Tibial artery (tissue), 4 donors: ENCODE data around the gene IRX5.

Experiments
- DNase-seq, 2 donors: peaks; one replicate each; pipeline ENCODE4 v3.0.0-alpha.2; 2019
- H3K27ac ChIP-seq, 2 donors: fragments of 200-600 bp; sonication (generic) in 1 of 2; 1 replicate in 1 of 2; 2 replicates in 1 of 2; pipeline ENCODE4 v1.5.1; 2018 to 2019; ENCODE audit warnings: mild to moderate bottlenecking in 1 of 2
- H3K27me3 ChIP-seq, 2 donors: fragments of 200-600 bp; sonication (generic) in 1 of 2; one replicate each; pipeline versions ENCODE4 v1.5.1 to v1.6.0; 2016 to 2019
- H3K36me3 ChIP-seq, 3 donors: fragments of 200-600 bp; sonication (generic) in 2 of 3; one replicate each; pipeline ENCODE4 v1.5.1; 2016 to 2019; ENCODE audit warnings: mild to moderate bottlenecking in 2 of 3
- H3K4me1 ChIP-seq, 4 donors: fragments of 200-600 bp; sonication (generic) in 2 of 4; 1 replicate in 3 of 4; 2 replicates in 1 of 4; pipeline ENCODE4 v1.5.1; 2016 to 2019
- H3K4me3 ChIP-seq, 2 donors: fragments of 200-600 bp; sonication (generic) in 1 of 2; 1 replicate in 1 of 2; 2 replicates in 1 of 2; pipeline ENCODE4 v1.5.1; 2018 to 2019; ENCODE audit warnings: mild to moderate bottlenecking in 2 of 2
- H3K9me3 ChIP-seq, 3 donors: fragments of 200-600 bp; sonication (generic) in 1 of 3; one replicate each; pipeline ENCODE4 v1.5.1; 2016 to 2019
- intact Hi-C: fragments of 100-400 bp; cut with DNase I; formaldehyde crosslinking; loops from one replicate; pipeline ENCODE4 v1.15.0; 2023; ENCODE audit warnings: low total_unique reads
- TF ChIP-seq, protein P1 (sequence below), 2 experiments: fragments of 200-600 bp in 1 of 2; fragments of 450-650 bp in 1 of 2; IDR thresholded peaks; one replicate each; pipeline ENCODE4 v1.5.1; 2017 to 2019; ENCODE audit warnings: antibody characterized with exemption in 2 of 2, mild to moderate bottlenecking in 1 of 2, moderate library complexity in 1 of 2

Gene IRX5

GRCh38 chr16:54976651-54977200 is 46.1 kb downstream of the IRX5 start:
- H3K36me3 ChIP-seq, result no peaks in the 10 kb centered on the region
- H3K27me3 ChIP-seq, result no peaks in the 10 kb centered on the region
- H3K4me1 ChIP-seq, result no peaks in the 10 kb centered on the region
- intact Hi-C loops, result no loop called here
- H3K4me3 ChIP-seq, result no peak overlapping the region
- TF ChIP-seq, protein P1, sequence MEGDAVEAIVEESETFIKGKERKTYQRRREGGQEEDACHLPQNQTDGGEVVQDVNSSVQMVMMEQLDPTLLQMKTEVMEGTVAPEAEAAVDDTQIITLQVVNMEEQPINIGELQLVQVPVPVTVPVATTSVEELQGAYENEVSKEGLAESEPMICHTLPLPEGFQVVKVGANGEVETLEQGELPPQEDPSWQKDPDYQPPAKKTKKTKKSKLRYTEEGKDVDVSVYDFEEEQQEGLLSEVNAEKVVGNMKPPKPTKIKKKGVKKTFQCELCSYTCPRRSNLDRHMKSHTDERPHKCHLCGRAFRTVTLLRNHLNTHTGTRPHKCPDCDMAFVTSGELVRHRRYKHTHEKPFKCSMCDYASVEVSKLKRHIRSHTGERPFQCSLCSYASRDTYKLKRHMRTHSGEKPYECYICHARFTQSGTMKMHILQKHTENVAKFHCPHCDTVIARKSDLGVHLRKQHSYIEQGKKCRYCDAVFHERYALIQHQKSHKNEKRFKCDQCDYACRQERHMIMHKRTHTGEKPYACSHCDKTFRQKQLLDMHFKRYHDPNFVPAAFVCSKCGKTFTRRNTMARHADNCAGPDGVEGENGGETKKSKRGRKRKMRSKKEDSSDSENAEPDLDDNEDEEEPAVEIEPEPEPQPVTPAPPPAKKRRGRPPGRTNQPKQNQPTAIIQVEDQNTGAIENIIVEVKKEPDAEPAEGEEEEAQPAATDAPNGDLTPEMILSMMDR (IDR thresholded peaks at IDR 0.05), result no peak
- H3K27ac ChIP-seq, result no peak overlapping the region
- no peak for DNase-seq
- H3K9me3 ChIP-seq, result no peaks in the 10 kb centered on the region

GRCh38 chr16:54977211-54977610 is 46.5 kb downstream of the IRX5 start:
- no peaks in the 10 kb centered on the region for H3K27me3 ChIP-seq
- intact Hi-C loops, result no loop called here
- H3K27ac ChIP-seq, result no peak overlapping the region
- no peaks in the 10 kb centered on the region for H3K9me3 ChIP-seq
- DNase-seq, result no peak
- no peaks in the 10 kb centered on the region for H3K36me3 ChIP-seq
- H3K4me3 ChIP-seq, result no peak overlapping the region
- no peaks in the 10 kb centered on the region for H3K4me1 ChIP-seq
- TF ChIP-seq, protein P1 (IDR thresholded peaks at IDR 0.05), result no peak

DNA sequence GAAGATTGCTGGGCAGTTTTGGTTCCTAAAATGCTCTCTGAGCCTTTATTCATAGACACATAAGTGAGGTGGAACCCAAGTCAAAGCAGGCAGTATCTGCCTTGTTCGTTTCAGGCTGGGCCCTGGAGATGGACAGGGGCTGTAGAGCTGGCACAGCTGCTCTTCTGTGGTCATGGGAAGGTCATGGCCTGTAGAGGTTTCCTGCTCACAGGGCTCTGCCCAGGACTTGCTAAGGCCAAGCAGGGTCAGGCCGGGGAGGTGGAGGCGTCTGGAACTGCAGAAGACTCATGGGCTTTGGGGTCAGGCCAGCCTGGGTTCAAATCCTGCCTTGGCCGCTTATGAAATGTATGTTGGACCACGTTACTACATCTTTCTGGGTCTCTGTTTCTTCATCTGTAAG is 50.2 kb downstream of the IRX5 start:
- H3K36me3 ChIP-seq, result no peaks in the 10 kb centered on the region
- no peak for DNase-seq
- H3K27me3 ChIP-seq, result no peaks in the 10 kb centered on the region
- no peaks in the 10 kb centered on the region for H3K9me3 ChIP-seq
- H3K4me1 ChIP-seq, result peaks cover 0 to 6% (median 2%) of the 10 kb centered on the region in 4 donors
- intact Hi-C loops, result no loop called here
- H3K4me3 ChIP-seq, result no peak overlapping the region
- TF ChIP-seq, protein P1 (IDR thresholded peaks at IDR 0.05), result no peak
- no peak overlapping the region for H3K27ac ChIP-seq
